Measurements from ENCODE around the gene SSR4.

SSR4 gene

GRCh38 chrX:153830640-153831428 lies 36.4 kb downstream of the SSR4 start:
- DNase-seq (ENCODE audit: low spot score): no peak

- DNase-seq (ENCODE audit: low spot score): no peak
These were observed 37.1 kb downstream of the SSR4 start for GRCh38 chrX:153831429-153832150.

GRCh38 chrX:153832728-153833127 lies 38.3 kb downstream of the SSR4 start:
- no peak for DNase-seq (ENCODE audit: low spot score)

GRCh38 chrX:153836921-153837320 lies 42.5 kb downstream of the SSR4 start:
- DNase-seq (ENCODE audit: low spot score): no peak

GRCh38 chrX:153844509-153845082 lies 50.1 kb downstream of the SSR4 start:
- no peak for DNase-seq (ENCODE audit: low spot score)

GRCh38 chrX:153845195-153845594 lies 50.7 kb downstream of the SSR4 start:
- no peak for DNase-seq (ENCODE audit: low spot score)

GRCh38 chrX:153845842-153846241 lies 51.4 kb downstream of the SSR4 start:
- no peak for DNase-seq (ENCODE audit: low spot score)
